PFSK-1 (cell line): ENCODE measurements around the gene NFKBIA.

ENCODE experiments used
- FOXP2 ChIP-seq: optimal IDR thresholded peaks from 2 replicates; pipeline ENCODE3; 2011; ENCODE audit warnings: borderline replicate concordance, control low read depth, inconsistent platforms; ENCODE audit not compliant: insufficient read depth; ENCODE audit errors: extremely low read length, extremely low read depth
- POLR2AphosphoS5 ChIP-seq: IDR thresholded peaks from 2 replicates; pipeline ENCODE4 v1.6.1; 2012; ENCODE audit warnings: low read depth, mild to moderate bottlenecking, control low read depth, low read length, moderate library complexity
- SIN3A ChIP-seq: IDR thresholded peaks from 2 replicates; pipeline ENCODE4 v1.6.1; 2012; ENCODE audit warnings: mild to moderate bottlenecking, low read length, moderate library complexity, borderline replicate concordance; ENCODE audit not compliant: insufficient read depth
- TAF1 ChIP-seq: IDR thresholded peaks from 2 replicates; pipeline ENCODE4 v1.6.1; 2012; ENCODE audit warnings: low read length, control low read depth, borderline replicate concordance; ENCODE audit not compliant: insufficient read depth
- TF ChIP-seq, protein P1 (sequence below), 2 experiments: IDR thresholded peaks; 2 replicates each; pipeline versions ENCODE4 v1.6.1 to v1.8.0; 2011 to 2012; ENCODE audit warnings: low read depth in 2 of 2, low read length in 2 of 2, control low read depth in 1 of 2, inconsistent platforms in 1 of 2, mild to moderate bottlenecking in 1 of 2, moderate library complexity in 1 of 2; ENCODE audit not compliant: insufficient read depth in 1 of 2

DNA sequence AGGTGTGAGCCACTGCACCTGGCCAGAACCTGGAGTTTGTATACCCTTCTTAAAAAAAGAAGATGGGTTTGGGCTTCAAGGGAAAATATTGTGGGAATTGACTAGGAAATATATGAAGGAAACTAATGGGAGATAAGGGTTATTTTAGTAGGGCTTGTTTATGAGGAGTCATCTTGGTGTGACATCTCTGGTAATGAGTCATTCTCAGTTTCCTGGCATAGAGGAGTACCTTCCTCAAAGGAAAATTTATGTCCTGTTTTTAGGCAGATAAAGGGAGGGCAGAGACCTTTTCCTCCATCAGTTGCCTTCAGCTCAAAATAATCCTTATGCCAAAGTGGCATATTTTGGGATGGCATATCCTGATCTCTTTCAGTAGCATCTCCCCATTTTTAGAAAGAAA is 30.6 kb upstream of the NFKBIA start:
- TF ChIP-seq POLR2AphosphoS5 = no peak
- TF ChIP-seq, protein P1, sequence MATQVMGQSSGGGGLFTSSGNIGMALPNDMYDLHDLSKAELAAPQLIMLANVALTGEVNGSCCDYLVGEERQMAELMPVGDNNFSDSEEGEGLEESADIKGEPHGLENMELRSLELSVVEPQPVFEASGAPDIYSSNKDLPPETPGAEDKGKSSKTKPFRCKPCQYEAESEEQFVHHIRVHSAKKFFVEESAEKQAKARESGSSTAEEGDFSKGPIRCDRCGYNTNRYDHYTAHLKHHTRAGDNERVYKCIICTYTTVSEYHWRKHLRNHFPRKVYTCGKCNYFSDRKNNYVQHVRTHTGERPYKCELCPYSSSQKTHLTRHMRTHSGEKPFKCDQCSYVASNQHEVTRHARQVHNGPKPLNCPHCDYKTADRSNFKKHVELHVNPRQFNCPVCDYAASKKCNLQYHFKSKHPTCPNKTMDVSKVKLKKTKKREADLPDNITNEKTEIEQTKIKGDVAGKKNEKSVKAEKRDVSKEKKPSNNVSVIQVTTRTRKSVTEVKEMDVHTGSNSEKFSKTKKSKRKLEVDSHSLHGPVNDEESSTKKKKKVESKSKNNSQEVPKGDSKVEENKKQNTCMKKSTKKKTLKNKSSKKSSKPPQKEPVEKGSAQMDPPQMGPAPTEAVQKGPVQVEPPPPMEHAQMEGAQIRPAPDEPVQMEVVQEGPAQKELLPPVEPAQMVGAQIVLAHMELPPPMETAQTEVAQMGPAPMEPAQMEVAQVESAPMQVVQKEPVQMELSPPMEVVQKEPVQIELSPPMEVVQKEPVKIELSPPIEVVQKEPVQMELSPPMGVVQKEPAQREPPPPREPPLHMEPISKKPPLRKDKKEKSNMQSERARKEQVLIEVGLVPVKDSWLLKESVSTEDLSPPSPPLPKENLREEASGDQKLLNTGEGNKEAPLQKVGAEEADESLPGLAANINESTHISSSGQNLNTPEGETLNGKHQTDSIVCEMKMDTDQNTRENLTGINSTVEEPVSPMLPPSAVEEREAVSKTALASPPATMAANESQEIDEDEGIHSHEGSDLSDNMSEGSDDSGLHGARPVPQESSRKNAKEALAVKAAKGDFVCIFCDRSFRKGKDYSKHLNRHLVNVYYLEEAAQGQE (IDR thresholded peaks at IDR 0.05; ENCODE audit: insufficient read depth in 1 of 2, low read depth in 2 of 2, low read length in 2 of 2) = no peak
- TF ChIP-seq TAF1 = no peak
- no peak for TF ChIP-seq SIN3A
- no peak for TF ChIP-seq FOXP2
